ENCODE results near the gene CCDC112. TPM values are rescaled to one million over a fixed set of nuclear protein-coding genes. Genes with fewer than 3 reads are reported as not detected.

The CCDC112 gene
- total RNA-seq, 1 experiment from 2014 or later = 13.0 TPM

GRCh38 chr5:115262321-115263077, 34.0 kb downstream of the CCDC112 start, which contains the start of gene PGGT1B:
PGGT1B (minus strand) TSS chr5:115262877; CDS start chr5:115262851, 26 bp downstream.
- H3K4me2 ChIP-seq (ENCODE audit: insufficient read depth, insufficient read length, low read length) = peak within 1 kb of the TSS; percentile 94
- H3T11ph ChIP-seq (ENCODE audit: low read length) = no peak within 1 kb of the TSS
- no peaks in the 10 kb centered on the region for H3K27me3 ChIP-seq (ENCODE audit: insufficient read depth, low read length)
- Mint-ChIP-seq H3K27me3 (ENCODE audit: low read depth) (no peaks in the 10 kb centered on the region; the same call in 1 of the 2 replicates), H3K27ac (peak within 1 kb of the TSS; percentile 94 to 97 (median 95)), H3K4me1 (peaks cover 11 to 19% of the 10 kb centered on the region in 2 experiments), H3K4me3 (peak within 1 kb of the TSS; percentile 88 to 89), H3K36me3 (ENCODE audit: insufficient read depth in 1 of 3, low read depth in 3 of 3) (peaks cover 1 to 13% (median 6%) of the 10 kb centered on the region in 3 experiments; a peak in 4 of 7 replicates), H3K9me3 (no peaks in the 10 kb centered on the region)
- H2BK15ac ChIP-seq (ENCODE audit: low read depth, low read length) = no peak within 1 kb of the TSS
- H3K4me1 ChIP-seq (ENCODE audit: insufficient read depth, low read length) = no peaks in the 10 kb centered on the region
- no peaks in the 10 kb centered on the region for H3K9me3 ChIP-seq (ENCODE audit: control insufficient read depth, low read depth, low read length)
- peak within 1 kb of the TSS; percentile 21 for H3K27ac ChIP-seq (ENCODE audit: insufficient read length, low read depth, low read length)
- no peak within 1 kb of the TSS for H4K5ac ChIP-seq (ENCODE audit: insufficient read length, low read depth, low read length)
- H2BK20ac ChIP-seq (ENCODE audit: low read depth, low read length, poor library complexity, severe bottlenecking) = no peak within 1 kb of the TSS
- H3K23me2 ChIP-seq (ENCODE audit: insufficient read length, low read depth, low read length, poor library complexity, severe bottlenecking) = peaks cover 7% of the 10 kb centered on the region
- H2BK120ac ChIP-seq (ENCODE audit: low read depth, low read length, poor library complexity, severe bottlenecking) = no peak within 1 kb of the TSS
- H4K91ac ChIP-seq (ENCODE audit: insufficient read length, low read depth, low read length) = no peak within 1 kb of the TSS
- H3K4ac ChIP-seq (ENCODE audit: low read depth, low read length) = no peak within 1 kb of the TSS
- H4K20me1 ChIP-seq (ENCODE audit: control insufficient read depth, insufficient read depth, insufficient read length) = no peaks in the 10 kb centered on the region
- H2AK5ac ChIP-seq (ENCODE audit: insufficient read length, low read length) = no peak within 1 kb of the TSS
- H3K14ac ChIP-seq (ENCODE audit: insufficient read depth, low read length) = peak within 1 kb of the TSS; percentile 82; the same call in 1 of the 2 replicates
- H3K9ac ChIP-seq (ENCODE audit: extremely low read depth, insufficient read length, low read length) = peak within 1 kb of the TSS; percentile 77
- H3K23ac ChIP-seq (ENCODE audit: insufficient read length, low read depth, low read length) = no peak within 1 kb of the TSS
- no peak for TF ChIP-seq CTCF (conservative IDR thresholded peaks at IDR 0.05)
- H3K79me2 ChIP-seq (ENCODE audit: insufficient read depth, low read length) = peaks cover 12% of the 10 kb centered on the region; the same call in 1 of the 2 replicates
- H3K56ac ChIP-seq (ENCODE audit: insufficient read length, low read depth, low read length) = no peak within 1 kb of the TSS
- peak within 1 kb of the TSS; percentile 73 for H3K18ac ChIP-seq (ENCODE audit: insufficient read length, low read depth, low read length)
- DNase-seq = peak; percentile 83
- H3K79me1 ChIP-seq (ENCODE audit: insufficient read depth, low read depth, low read length, poor library complexity, severe bottlenecking) = no peaks in the 10 kb centered on the region
- no peak within 1 kb of the TSS for H2BK5ac ChIP-seq (ENCODE audit: insufficient read length, low read length)
- H2BK12ac ChIP-seq (ENCODE audit: insufficient read length, low read depth, low read length) = no peak within 1 kb of the TSS
- H4K8ac ChIP-seq (replicated peaks; ENCODE audit: insufficient read length, low read depth, low read length) = no peak within 1 kb of the TSS
- peak within 1 kb of the TSS; percentile 0 for H2AFZ ChIP-seq (ENCODE audit: low read length)
- WGBS (ENCODE audit: extremely low coverage, insufficient read length, low lambda C conversion rate) = no CpG with 5 or more reads among the region's 50 CpGs

Data from H9 (cell line).